HG02943 (cell line): ENCODE data around the gene ZNHIT6.

Source experiments
- ATAC-seq: cut with Tn5 transposase; IDR thresholded peaks from one replicate; pipeline ENCODE4 v1.9.1; 2021; ENCODE audit warnings: mild to moderate bottlenecking, low read depth, moderate library complexity; ENCODE audit not compliant: unreplicated experiment

ZNHIT6 gene

DNA sequence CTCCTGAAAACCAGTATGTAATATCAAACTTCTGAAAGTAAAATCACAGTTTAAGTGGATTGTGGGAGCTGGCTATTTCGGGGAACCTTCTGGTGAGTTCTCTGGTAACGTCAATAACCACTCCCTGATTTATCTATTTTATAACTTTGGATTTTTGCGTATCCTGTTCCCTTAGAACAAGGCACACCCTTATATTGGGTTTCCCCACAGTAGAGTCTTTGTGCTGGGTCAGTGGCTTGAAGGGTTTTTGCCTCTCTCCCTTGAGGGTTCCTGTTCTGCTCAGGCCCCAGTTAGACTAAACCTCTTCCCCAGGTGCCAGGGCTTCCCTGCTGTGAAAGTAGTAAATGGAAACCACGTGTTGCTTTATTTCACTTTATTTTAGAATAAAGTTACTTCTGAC lies 106.3 kb downstream of the ZNHIT6 start:
- ATAC-seq = no peak

DNA sequence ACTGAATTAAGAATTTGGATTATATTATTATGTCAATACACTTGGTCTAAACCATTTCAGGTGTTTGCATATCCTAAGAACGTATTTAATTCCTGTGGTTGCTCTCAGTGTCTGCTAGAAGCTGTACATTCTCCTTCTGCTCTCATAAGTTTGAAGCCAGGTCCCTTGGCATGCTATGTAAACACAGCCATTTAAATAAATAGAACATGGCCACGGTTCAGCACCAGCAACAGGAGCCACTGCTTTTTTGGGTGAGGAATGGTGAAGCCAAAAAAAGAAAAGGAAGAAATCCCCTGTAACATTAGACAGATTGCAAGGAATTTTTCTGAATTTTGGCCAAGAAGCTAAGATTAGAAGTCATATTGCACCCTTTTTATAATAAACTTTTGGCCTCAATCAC lies 108.6 kb downstream of the ZNHIT6 start:
- ATAC-seq = no peak
